Measurements from ENCODE around the gene DKK3.
A peak's percentile ranks its signal among the peaks of the same experiment; 100 is the strongest.
"Not testable (repeated sequence)": the region's sequence is repeated elsewhere in the genome, so short reads cannot be mapped to it uniquely, and the experiment has no call there.

DKK3 gene

GRCh38 chr11:12007769-12008737 lies at the start of gene DKK3:
DKK3 (minus strand) TSS chr11:12008626; CDS start chr11:12008582, 44 bp downstream.
- no peak for DNase-seq

DNA sequence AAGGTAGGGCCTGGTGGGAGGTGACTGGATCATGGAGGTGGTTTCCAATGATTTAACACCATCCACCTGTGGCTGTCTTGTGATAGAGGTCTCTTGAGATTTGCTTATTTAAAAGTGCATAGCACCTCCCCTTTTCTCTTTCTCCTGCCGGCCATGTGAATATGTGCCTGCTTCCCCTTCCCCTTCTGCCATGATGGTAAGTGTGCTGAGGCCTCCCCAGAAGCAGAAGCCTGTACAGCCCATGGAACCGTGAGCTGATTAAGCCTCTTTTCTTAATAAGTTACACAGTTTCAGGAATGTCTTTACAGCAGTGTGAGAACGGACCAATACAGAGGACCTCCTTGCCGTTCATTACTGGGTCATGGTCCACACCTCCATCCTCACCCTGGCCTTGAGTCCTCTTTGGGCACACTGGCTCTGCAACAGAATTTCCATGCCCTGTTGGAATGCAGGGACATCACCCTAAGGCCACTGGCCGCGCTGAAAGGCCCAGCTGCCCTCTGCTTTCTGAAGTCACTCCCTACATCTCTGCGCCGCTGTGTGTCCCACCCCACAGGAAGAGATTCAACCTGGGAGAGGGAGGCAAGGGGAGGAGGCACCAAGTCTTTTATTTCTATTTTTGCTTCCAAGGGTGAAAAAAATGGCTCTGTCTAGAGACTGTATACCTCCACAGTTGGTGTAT lies 49.0 kb upstream of the DKK3 start:
- DNase-seq, result no peak

DNA sequence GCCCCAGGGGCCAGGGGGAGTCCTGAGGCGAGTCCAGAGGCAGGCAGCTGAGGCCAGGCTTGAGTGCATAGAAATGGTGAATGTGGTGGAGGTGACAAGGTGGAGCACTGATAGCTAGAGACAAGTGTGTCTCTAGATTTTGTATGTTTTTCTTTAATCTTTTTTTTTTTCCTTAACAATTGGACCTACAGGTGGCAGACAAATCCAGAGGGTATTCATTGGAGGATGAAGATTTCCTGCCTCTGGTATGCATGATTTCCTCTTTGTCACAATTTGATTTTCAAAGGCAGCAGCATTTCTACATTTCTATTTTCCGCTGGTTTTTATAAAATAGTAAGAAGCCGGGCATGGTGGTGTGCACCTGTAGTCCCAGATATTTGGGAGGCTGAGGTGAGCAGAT lies 47.7 kb upstream of the DKK3 start:
- DNase-seq, result no peak

- DNase-seq, result no peak
Measured at GRCh38 chr11:12053606-12054361, 45.4 kb upstream of the DKK3 start.

- DNase-seq, result no peak
Measured at GRCh38 chr11:12052676-12053605, 44.5 kb upstream of the DKK3 start.

- no peak for DNase-seq
Measured at GRCh38 chr11:12051287-12051662, 42.8 kb upstream of the DKK3 start.

DNA sequence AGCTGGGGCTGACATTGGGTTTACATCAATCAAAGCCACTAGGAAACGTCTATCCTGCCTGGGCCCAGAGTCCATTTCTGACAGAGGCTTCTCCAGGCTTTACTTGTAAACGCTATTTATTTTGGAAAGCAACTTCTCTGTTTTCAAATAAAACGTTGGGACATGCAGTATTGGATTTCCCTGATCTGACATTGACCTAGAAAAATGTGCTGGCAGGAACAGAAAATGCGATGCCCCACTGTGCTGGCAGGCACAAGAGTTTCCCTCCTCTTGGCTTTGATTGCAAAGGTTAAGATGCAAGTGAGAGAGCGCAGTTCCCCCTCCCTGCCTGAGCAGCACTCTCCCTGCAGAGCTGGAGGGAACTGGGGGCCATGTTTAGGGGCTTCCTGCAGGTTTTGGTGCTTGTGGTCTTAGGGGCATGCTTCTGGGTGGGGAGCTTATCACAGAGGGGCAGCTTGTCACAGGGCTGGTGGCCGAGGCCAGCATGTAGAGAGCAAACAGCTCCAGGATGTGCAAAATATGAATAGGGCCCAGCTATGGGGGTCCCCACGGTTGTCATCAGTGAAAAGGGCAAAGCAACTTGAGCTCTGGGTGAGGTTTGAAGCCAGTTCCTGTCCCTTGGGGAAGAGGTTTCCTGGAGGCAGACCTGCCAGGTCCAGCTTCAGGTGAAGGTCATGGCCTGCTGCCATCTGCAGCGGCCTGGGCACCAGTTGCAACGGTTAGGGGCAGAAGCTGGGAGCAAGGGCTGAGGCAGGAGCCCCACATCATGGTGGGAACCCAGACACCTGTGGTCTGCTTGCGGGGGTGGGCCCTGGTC lies 42.3 kb upstream of the DKK3 start:
- no peak for DNase-seq

- no peak for DNase-seq
Measured at GRCh38 chr11:12048936-12049790, 40.7 kb upstream of the DKK3 start.

DNA sequence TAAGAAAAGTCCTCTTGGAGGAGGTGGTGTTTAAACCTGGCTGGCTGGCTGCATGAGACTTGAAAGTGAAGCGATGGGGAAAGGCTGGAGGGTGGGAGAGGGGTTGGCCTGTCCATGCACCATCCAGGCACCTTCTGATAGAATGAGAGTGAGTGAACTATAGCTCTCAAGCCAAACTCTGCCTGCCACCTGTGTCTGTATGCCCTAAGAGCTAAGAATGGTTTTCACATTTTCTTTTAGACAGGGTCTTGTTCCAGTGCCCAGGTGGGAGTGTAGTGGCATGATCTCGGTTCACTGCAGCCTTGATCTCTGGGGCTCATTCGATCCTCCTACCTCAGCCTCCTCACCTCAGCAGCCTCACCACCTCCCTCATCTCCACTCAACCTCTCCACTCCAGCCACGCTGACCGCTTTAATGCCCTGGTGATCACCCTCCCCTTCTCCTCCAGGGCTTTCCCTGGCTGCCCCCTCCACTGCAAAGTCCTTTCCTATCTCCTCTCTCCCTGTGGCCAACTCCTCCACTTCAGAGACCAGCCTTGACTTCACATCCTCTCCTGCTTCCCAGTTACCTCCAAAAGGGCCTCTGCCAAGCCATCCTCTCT lies 38.3 kb upstream of the DKK3 start:
- no peak for DNase-seq

DNA sequence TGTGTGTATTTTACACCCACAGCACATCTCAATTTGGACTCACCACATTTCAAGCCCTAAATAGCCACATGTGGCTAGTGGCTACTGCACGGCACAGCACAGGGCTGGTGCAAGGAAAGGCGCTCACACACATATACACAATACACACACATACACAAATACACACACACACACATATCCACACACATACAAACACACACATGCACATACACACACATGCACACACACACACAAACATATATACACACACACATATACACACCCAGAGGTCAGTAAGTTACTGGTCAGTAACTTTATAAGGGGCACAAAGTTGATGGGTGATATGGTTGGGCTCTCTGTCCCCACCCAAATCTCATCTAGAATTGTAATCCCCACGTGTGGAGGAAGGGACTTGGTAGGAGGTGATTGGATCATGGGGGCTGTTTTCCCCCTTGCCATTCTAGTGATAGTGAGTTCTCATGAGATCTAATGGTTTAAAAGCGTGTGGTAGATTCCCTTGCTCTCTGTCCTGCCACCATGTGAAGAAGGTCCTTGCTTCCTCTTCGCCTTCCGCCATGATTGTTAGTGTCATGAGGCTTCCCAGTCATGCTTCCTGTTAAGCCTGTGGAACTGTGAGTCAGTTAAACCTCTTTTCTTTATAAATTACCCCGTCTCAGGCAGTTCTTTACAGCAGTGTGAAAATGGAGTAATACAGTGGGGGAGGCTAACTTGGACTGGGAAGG lies 37.6 kb upstream of the DKK3 start:
- DNase-seq, result no peak

GRCh38 chr11:12044799-12045198 lies 36.4 kb upstream of the DKK3 start:
- no peak for DNase-seq

GRCh38 chr11:12043959-12044791 lies 35.7 kb upstream of the DKK3 start:
- DNase-seq, result peak; percentile 56 to 64

DNA sequence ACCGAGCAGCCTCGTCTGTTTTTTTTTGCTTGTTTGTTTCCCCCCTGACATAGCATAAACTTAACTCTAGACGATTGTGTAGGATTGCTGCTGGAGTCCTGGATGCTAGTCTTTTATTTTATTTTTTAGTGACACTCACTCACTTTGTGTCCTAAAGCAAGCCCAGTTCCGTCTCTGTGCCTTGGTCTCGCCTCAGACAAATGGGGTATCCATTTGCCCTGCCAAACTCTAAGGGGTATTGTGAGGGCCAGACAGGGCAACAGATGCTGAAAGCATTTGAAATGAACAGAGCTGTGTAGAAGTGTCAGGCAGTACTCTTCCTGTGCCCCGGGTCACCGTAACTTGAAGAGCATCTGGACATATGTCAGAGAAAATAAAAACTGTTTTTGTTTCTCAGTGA lies 34.8 kb upstream of the DKK3 start:
- no peak for DNase-seq

DNA sequence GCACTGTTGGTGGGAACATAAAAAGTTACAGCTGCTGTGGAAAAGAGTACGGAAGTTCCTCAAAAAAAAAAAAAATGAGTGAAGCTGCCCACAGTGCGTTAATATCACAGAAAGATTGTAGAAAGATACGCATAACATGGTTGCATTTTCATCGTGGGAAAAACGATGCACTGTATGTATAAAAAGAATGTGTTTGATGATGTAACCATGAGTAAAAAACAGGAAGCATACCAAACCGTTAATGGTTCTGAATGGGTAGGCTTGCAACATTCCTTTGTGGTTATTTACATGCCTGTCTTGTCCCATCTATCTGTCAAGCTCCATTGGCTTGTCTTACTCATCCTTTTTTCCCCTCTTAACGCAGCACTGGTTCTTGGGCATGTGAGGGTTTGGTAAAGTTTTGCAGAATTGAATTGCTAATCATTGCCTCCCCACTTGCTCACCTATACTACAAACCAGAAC lies 33.8 kb upstream of the DKK3 start:
- DNase-seq, result no peak

- not testable (repeated sequence) for DNase-seq
Measured at GRCh38 chr11:12040719-12041118, 32.3 kb upstream of the DKK3 start.

DNA sequence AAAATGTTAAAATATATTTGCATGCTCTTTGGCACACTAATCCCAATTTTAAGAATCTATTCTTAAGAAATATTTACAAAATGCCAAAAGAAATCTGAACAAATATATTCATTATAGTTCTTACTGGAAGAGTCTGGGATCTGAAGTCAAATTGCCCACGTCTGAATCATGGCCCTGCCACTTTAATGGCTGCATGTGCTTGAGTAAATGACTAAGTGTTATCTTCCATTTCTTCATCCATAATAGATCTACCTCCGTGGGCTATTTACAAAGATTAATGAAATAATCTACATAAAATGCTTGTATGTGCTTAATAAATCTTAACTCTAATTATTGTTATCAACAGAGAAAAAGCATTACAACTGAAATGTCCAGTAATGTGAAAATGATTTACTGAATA lies 24.5 kb upstream of the DKK3 start:
- DNase-seq, result no peak

DNA sequence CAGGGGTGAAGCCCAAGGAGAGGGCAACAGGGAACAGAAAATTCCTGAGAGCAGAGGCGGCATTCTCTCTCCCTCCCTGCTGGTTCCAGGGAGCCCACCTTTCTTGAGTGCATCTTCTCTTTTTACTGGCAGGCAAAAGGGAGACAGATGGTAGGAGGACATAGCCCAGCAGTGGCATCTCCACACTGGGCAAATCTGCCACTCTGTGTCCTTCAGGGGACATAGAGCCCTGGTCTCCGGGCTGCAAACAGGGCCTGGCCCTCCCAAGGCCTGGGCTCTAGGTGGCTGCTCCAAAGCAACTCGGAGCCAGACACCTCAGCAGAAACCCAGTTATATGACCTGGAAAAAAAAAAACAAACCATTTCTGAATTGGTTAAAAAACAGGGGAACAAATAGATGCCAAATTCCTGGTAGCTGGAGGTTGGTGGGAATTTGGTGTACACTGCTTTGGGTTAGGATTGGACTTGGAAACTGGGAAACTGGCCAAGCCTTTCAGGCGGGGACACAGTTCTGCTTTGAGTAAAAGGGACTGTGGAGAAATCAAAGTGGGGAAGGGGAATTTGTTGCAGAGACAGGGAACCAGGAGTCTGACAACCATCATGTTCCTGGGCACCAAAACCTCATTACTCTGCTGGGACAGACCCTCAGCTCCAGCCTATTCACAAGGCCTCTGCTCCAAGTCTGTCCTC lies 23.6 kb upstream of the DKK3 start:
- no peak for DNase-seq
